GM23338 (cell line): Measurements from ENCODE around the gene B3GALT5.

ENCODE experiments used
- CREB1 ChIP-seq: fragments of 250-450 bp; sonication (Bioruptor Pico); IDR thresholded peaks from 2 replicates; pipeline ENCODE4 v1.5.0; 2020; ENCODE audit warnings: low read depth, mild to moderate bottlenecking, moderate library complexity
- EZH2 ChIP-seq: fragments of 200-600 bp; sonication (generic); IDR thresholded peaks from one replicate; pipeline ENCODE4 v1.8.0; 2017; ENCODE audit warnings: antibody characterized with exemption, mild to moderate bottlenecking, low read depth; ENCODE audit not compliant: unreplicated experiment
- POLR2AphosphoS5 ChIP-seq: IDR thresholded peaks from 2 replicates; pipeline ENCODE4 v1.6.1; 2016; ENCODE audit warnings: antibody characterized with exemption, low read depth
- TF ChIP-seq, protein P1 (sequence below), 2 experiments: fragments of 200-600 bp in 1 of 2; sonication (generic) in 1 of 2; conservative IDR thresholded peaks; 2 replicates each; pipeline versions ENCODE4 v1.5.1 to v1.6.1; 2016 to 2017; ENCODE audit warnings: antibody characterized with exemption in 2 of 2, low read depth in 2 of 2, mild to moderate bottlenecking in 2 of 2, moderate library complexity in 1 of 2

DNA sequence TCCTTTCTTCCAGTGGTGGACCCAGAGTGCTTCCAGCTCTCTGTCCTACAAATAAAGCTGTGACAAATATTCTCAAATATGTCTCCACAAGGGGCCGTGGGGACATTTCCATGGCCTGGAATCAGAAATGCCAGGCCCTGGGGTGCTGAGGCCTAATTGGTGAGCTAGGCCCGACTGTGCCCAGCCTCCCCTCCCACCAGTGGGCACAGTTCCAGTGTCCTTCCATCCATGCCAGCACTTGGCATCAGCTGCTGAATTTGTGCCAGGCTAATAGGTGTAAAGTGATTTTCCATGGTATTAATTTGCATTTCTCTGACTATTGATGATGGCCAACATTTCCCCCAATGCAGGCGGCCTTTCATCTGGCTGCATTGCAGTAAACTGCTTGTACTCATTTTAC lies 48.5 kb upstream of the B3GALT5 start:
- TF ChIP-seq EZH2 = no peak
- TF ChIP-seq, protein P1, sequence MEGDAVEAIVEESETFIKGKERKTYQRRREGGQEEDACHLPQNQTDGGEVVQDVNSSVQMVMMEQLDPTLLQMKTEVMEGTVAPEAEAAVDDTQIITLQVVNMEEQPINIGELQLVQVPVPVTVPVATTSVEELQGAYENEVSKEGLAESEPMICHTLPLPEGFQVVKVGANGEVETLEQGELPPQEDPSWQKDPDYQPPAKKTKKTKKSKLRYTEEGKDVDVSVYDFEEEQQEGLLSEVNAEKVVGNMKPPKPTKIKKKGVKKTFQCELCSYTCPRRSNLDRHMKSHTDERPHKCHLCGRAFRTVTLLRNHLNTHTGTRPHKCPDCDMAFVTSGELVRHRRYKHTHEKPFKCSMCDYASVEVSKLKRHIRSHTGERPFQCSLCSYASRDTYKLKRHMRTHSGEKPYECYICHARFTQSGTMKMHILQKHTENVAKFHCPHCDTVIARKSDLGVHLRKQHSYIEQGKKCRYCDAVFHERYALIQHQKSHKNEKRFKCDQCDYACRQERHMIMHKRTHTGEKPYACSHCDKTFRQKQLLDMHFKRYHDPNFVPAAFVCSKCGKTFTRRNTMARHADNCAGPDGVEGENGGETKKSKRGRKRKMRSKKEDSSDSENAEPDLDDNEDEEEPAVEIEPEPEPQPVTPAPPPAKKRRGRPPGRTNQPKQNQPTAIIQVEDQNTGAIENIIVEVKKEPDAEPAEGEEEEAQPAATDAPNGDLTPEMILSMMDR (conservative IDR thresholded peaks at IDR 0.05; ENCODE audit: low read depth in 2 of 2) = no peak
- TF ChIP-seq CREB1 (CRISPR knock-in tag) = no peak
- no peak for TF ChIP-seq POLR2AphosphoS5
